Measurements from ENCODE around the gene PTDSS2.

DNA sequence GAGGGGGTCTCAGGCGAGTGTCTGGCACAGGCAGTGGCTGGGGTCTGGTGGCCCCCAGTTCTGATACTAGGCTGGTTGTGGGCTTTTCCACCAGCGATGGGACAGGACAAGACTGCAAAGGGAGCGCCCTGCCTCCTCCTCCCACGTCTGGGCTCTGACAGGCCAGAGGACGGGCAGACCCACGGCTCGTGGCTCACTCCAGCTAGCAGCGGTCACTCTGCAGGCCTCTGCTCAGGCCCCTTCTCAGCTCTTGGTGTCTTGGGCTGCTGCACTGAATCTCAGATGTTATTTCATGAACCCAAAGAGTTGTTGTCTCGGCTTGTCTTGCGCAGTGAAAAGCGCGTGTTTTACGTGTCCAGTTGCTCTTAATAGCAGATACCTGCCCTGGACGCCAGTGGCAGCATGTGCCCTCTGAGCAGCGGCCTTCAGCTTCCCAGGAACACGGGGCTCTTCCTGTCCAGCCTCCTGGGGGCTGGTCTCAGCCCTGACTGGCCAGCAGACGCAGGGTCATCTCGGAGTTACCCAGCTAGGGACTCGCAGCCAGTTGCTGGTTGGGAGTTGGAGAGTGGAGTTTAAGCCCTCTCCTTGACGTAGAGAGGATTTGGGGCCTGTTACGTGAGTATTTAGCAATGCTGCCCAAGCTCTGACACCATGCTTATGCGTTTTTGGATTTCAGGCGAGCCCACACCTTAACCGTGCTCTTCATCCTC lies 9.6 kb downstream of the PTDSS2 start:
- TF ChIP-seq, protein P1, sequence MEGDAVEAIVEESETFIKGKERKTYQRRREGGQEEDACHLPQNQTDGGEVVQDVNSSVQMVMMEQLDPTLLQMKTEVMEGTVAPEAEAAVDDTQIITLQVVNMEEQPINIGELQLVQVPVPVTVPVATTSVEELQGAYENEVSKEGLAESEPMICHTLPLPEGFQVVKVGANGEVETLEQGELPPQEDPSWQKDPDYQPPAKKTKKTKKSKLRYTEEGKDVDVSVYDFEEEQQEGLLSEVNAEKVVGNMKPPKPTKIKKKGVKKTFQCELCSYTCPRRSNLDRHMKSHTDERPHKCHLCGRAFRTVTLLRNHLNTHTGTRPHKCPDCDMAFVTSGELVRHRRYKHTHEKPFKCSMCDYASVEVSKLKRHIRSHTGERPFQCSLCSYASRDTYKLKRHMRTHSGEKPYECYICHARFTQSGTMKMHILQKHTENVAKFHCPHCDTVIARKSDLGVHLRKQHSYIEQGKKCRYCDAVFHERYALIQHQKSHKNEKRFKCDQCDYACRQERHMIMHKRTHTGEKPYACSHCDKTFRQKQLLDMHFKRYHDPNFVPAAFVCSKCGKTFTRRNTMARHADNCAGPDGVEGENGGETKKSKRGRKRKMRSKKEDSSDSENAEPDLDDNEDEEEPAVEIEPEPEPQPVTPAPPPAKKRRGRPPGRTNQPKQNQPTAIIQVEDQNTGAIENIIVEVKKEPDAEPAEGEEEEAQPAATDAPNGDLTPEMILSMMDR (IDR thresholded peaks at IDR 0.05; ENCODE audit: insufficient read depth, low read depth, low read length): no peak
- TF ChIP-seq EZH2 (IDR thresholded peaks at IDR 0.05; ENCODE audit: insufficient read depth, low read length): no peak

Data from astrocyte (in vitro differentiated cells and primary cell).